H9 (cell line): ENCODE results near the gene PCSK6. TPM values are rescaled to one million over a fixed set of nuclear protein-coding genes. Genes with fewer than 3 reads are reported as not detected.

Source experiments
- DNase-seq: peaks from one replicate; pipeline ENCODE4 v3.0.0-alpha.2; 2017
- H2AFZ ChIP-seq: one replicate; pipeline ENCODE4 v1.6.1; 2013; ENCODE audit warnings: mild to moderate bottlenecking, low read length, control low read depth, moderate library complexity
- H2AK5ac ChIP-seq: 2 replicates; pipeline ENCODE4 v1.6.1; 2013; ENCODE audit warnings: low read length, control low read depth, mixed read lengths; ENCODE audit not compliant: insufficient read length
- H2BK120ac ChIP-seq: one replicate; pipeline ENCODE4 v1.6.1; 2013; ENCODE audit warnings: low read depth, mild to moderate bottlenecking, low read length, control low read depth, inconsistent platforms; ENCODE audit not compliant: poor library complexity, severe bottlenecking
- H2BK12ac ChIP-seq: 2 replicates; pipeline ENCODE4 v1.6.1; 2013; ENCODE audit warnings: low read length, control low read depth, mixed read lengths, low read depth; ENCODE audit not compliant: insufficient read length
- H2BK15ac ChIP-seq: 2 replicates; pipeline ENCODE4 v1.6.1; 2013; ENCODE audit warnings: low read depth, low read length, control low read depth
- H2BK20ac ChIP-seq: one replicate; pipeline ENCODE4 v1.6.1; 2013; ENCODE audit warnings: low read depth, mild to moderate bottlenecking, low read length, control low read depth, inconsistent platforms; ENCODE audit not compliant: poor library complexity, severe bottlenecking
- H2BK5ac ChIP-seq: 2 replicates; pipeline ENCODE4 v1.6.1; 2013; ENCODE audit warnings: low read length, control low read depth, mixed read lengths; ENCODE audit not compliant: insufficient read length
- H3K14ac ChIP-seq: 2 replicates; pipeline ENCODE4 v1.6.1; 2013; ENCODE audit warnings: low read length, control low read depth; ENCODE audit not compliant: insufficient read depth
- H3K18ac ChIP-seq: 2 replicates; pipeline ENCODE4 v1.6.1; 2013; ENCODE audit warnings: low read depth, mild to moderate bottlenecking, mixed read lengths, low read length, control low read depth; ENCODE audit not compliant: insufficient read length
- H3K23ac ChIP-seq: 2 replicates; pipeline ENCODE4 v1.6.1; 2013; ENCODE audit warnings: low read length, control low read depth, mixed read lengths, low read depth; ENCODE audit not compliant: insufficient read length
- H3K23me2 ChIP-seq: 2 replicates; pipeline ENCODE4 v1.6.1; 2013; ENCODE audit warnings: low read depth, mild to moderate bottlenecking, mixed read lengths, low read length, control low read depth; ENCODE audit not compliant: insufficient read length, poor library complexity, severe bottlenecking
- H3K27ac ChIP-seq: 2 replicates; pipeline ENCODE4 v1.5.1; 2013; ENCODE audit warnings: low read length, control low read depth, mixed read lengths, low read depth; ENCODE audit not compliant: insufficient read length
- H3K27me3 ChIP-seq: 2 replicates; pipeline ENCODE4 v1.6.1; 2013; ENCODE audit warnings: low read length, control low read depth, inconsistent platforms; ENCODE audit not compliant: insufficient read depth
- H3K4ac ChIP-seq: 2 replicates; pipeline ENCODE4 v1.6.1; 2013; ENCODE audit warnings: low read depth, mild to moderate bottlenecking, control low read depth, inconsistent platforms, low read length, moderate library complexity
- H3K4me1 ChIP-seq: 2 replicates; pipeline ENCODE4 v1.6.1; 2013; ENCODE audit warnings: low read length, control low read depth, inconsistent platforms; ENCODE audit not compliant: insufficient read depth
- H3K4me2 ChIP-seq: 2 replicates; pipeline ENCODE4 v1.6.1; 2013; ENCODE audit warnings: low read length, control low read depth, mixed read lengths; ENCODE audit not compliant: insufficient read length, insufficient read depth
- H3K56ac ChIP-seq: 2 replicates; pipeline ENCODE4 v1.6.1; 2013; ENCODE audit warnings: low read depth, mild to moderate bottlenecking, mixed read lengths, low read length, control low read depth; ENCODE audit not compliant: insufficient read length
- H3K79me1 ChIP-seq: 2 replicates; pipeline ENCODE4 v1.6.1; 2013; ENCODE audit warnings: low read depth, mild to moderate bottlenecking, moderate library complexity, low read length, control low read depth, inconsistent platforms; ENCODE audit not compliant: insufficient read depth, poor library complexity, severe bottlenecking
- H3K79me2 ChIP-seq: 2 replicates; pipeline ENCODE4 v1.6.1; 2013; ENCODE audit warnings: low read length, control low read depth, inconsistent platforms; ENCODE audit not compliant: insufficient read depth
- H3K9ac ChIP-seq: 2 replicates; pipeline ENCODE4 v1.6.1; 2013; ENCODE audit warnings: low read length, control low read depth, mixed read lengths; ENCODE audit not compliant: insufficient read length; ENCODE audit errors: extremely low read depth
- H3K9me3 ChIP-seq: one replicate; pipeline ENCODE4 v1.6.1; 2013; ENCODE audit warnings: low read depth, low read length, inconsistent platforms; ENCODE audit not compliant: control insufficient read depth
- H3T11ph ChIP-seq: one replicate; pipeline ENCODE4 v1.6.1; 2013; ENCODE audit warnings: mild to moderate bottlenecking, low read length, control low read depth, inconsistent platforms
- H4K20me1 ChIP-seq: one replicate; pipeline ENCODE4 v1.6.1; 2013; ENCODE audit not compliant: control insufficient read depth, insufficient read length, insufficient read depth
- H4K5ac ChIP-seq: 2 replicates; pipeline ENCODE4 v1.6.1; 2013; ENCODE audit warnings: low read depth, mild to moderate bottlenecking, mixed read lengths, low read length, control low read depth; ENCODE audit not compliant: insufficient read length
- H4K8ac ChIP-seq: replicated peaks from 2 replicates; pipeline ENCODE4 v1.6.1; 2013; ENCODE audit warnings: low read length, control low read depth, mixed read lengths, low read depth; ENCODE audit not compliant: insufficient read length
- H4K91ac ChIP-seq: 2 replicates; pipeline ENCODE4 v1.6.1; 2013; ENCODE audit warnings: low read depth, mild to moderate bottlenecking, moderate library complexity, mixed read lengths, low read length, control low read depth; ENCODE audit not compliant: insufficient read length
- H3K27ac Mint-ChIP-seq, 3 experiments: 2 replicates in 2 of 3; 3 replicates in 1 of 3; pipeline ENCODE4 v1.8.0; 2020 to 2021; ENCODE audit warnings: mixed read lengths in 3 of 3, mild to moderate bottlenecking in 1 of 3, moderate library complexity in 1 of 3
- H3K27me3 Mint-ChIP-seq: 2 replicates; pipeline ENCODE4 v1.8.0; 2021; ENCODE audit warnings: low read depth, mild to moderate bottlenecking, moderate library complexity, mixed read lengths
- H3K36me3 Mint-ChIP-seq, 3 experiments: 2 replicates in 2 of 3; 3 replicates in 1 of 3; pipeline ENCODE4 v1.8.0; 2020 to 2021; ENCODE audit warnings: low read depth in 3 of 3, mixed read lengths in 3 of 3; ENCODE audit not compliant: insufficient read depth in 1 of 3
- H3K4me1 Mint-ChIP-seq, 2 experiments: 2 replicates each; pipeline ENCODE4 v1.8.0; 2020; ENCODE audit warnings: mixed read lengths in 2 of 2
- H3K4me3 Mint-ChIP-seq, 2 experiments: 2 replicates in 1 of 2; 3 replicates in 1 of 2; pipeline ENCODE4 v1.8.0; 2020 to 2021; ENCODE audit warnings: mild to moderate bottlenecking in 2 of 2, mixed read lengths in 2 of 2, moderate library complexity in 1 of 2
- H3K9me3 Mint-ChIP-seq, 2 experiments: 2 replicates in 1 of 2; 3 replicates in 1 of 2; pipeline ENCODE4 v1.8.0; 2020; ENCODE audit warnings: mild to moderate bottlenecking in 2 of 2, mixed read lengths in 2 of 2, moderate library complexity in 1 of 2
- WGBS: extraction: QIAGEN DNeasy Blood & Tissue Kit; methylation state at CpG from one replicate; pipeline ENCODE4 v1.1.7; 2013; ENCODE audit warnings: missing lambda C conversion rate, low lambda C conversion rate, mixed read lengths; ENCODE audit not compliant: insufficient read length; ENCODE audit errors: extremely low coverage; 5-methylcytosine and 5-hydroxymethylcytosine counted together
- total RNA-seq: library from RNA; stranded (reverse); gene quantifications from 2 replicates; pipeline ENCODE4 v1.2.1, GENCODE V29; 2021
- TF ChIP-seq, protein P1 (sequence below): fragments of 200-600 bp; sonication (generic); conservative IDR thresholded peaks from 3 replicates; pipeline ENCODE4 v1.8.0; 2021; ENCODE audit warnings: antibody characterized with exemption, mild to moderate bottlenecking

PCSK6 gene
- total RNA-seq, 1 experiment from 2014 or later = 4.0 TPM

DNA sequence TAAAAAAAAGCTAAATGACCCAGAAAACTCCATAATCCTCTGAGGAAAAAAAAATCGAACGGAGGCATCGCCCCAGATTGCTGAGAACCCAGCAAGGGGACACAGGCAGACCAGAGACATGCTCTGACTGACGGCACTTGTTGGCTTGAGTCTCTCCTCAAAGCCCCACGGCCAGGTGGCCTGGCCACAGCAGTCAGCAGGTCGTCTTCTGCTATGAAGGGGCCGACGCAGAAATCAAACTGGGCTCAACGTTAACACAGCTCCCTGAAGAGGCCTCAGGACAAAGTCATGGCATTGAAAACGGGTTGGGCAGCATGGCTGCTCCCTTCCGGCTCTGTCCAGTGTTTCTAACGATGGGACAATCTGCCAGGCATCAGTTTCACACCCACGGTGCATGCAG, 17.5 kb downstream of the PCSK6 start:
- H4K5ac ChIP-seq = no peak overlapping the region
- H3K56ac ChIP-seq = no peak overlapping the region
- H4K8ac ChIP-seq = no peak overlapping the region
- H3K4me1 Mint-ChIP-seq = peaks cover 8 to 10% of the 10 kb centered on the region in 2 experiments
- no peak overlapping the region for H2BK5ac ChIP-seq
- no CpG with 5 or more reads among the region's 13 CpGs for WGBS
- H4K91ac ChIP-seq = no peak overlapping the region
- H3K4me2 ChIP-seq = no peak overlapping the region
- H3K27me3 Mint-ChIP-seq = peaks cover 14% of the 10 kb centered on the region
- H2AFZ ChIP-seq = no peak overlapping the region
- DNase-seq = no peak
- H3K27ac Mint-ChIP-seq = no peak overlapping the region
- H3K4ac ChIP-seq = no peak overlapping the region
- H2BK20ac ChIP-seq = no peak overlapping the region
- H3K79me2 ChIP-seq = no peaks in the 10 kb centered on the region
- no peaks in the 10 kb centered on the region for H3K4me1 ChIP-seq
- no peak overlapping the region for H3K23ac ChIP-seq
- no peak overlapping the region for H2BK120ac ChIP-seq
- H3K9me3 Mint-ChIP-seq = no peaks in the 10 kb centered on the region
- H3K18ac ChIP-seq = no peak overlapping the region
- H3T11ph ChIP-seq = no peak overlapping the region
- no peak overlapping the region for H3K4me3 Mint-ChIP-seq
- no peaks in the 10 kb centered on the region for H3K79me1 ChIP-seq
- H2BK12ac ChIP-seq = no peak overlapping the region
- H3K14ac ChIP-seq = no peak overlapping the region
- H3K27me3 ChIP-seq = no peaks in the 10 kb centered on the region; the same call in 1 of the 2 replicates
- no peaks in the 10 kb centered on the region for H3K23me2 ChIP-seq
- H2AK5ac ChIP-seq = no peak overlapping the region
- H3K27ac ChIP-seq = no peak overlapping the region
- H3K9me3 ChIP-seq = no peaks in the 10 kb centered on the region
- H2BK15ac ChIP-seq = no peak overlapping the region
- TF ChIP-seq, protein P1, sequence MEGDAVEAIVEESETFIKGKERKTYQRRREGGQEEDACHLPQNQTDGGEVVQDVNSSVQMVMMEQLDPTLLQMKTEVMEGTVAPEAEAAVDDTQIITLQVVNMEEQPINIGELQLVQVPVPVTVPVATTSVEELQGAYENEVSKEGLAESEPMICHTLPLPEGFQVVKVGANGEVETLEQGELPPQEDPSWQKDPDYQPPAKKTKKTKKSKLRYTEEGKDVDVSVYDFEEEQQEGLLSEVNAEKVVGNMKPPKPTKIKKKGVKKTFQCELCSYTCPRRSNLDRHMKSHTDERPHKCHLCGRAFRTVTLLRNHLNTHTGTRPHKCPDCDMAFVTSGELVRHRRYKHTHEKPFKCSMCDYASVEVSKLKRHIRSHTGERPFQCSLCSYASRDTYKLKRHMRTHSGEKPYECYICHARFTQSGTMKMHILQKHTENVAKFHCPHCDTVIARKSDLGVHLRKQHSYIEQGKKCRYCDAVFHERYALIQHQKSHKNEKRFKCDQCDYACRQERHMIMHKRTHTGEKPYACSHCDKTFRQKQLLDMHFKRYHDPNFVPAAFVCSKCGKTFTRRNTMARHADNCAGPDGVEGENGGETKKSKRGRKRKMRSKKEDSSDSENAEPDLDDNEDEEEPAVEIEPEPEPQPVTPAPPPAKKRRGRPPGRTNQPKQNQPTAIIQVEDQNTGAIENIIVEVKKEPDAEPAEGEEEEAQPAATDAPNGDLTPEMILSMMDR = no peak
- no peak overlapping the region for H3K9ac ChIP-seq
- H4K20me1 ChIP-seq = no peaks in the 10 kb centered on the region
- H3K36me3 Mint-ChIP-seq = no peaks in the 10 kb centered on the region
